Peyer's patch (tissue), 4 donors: ENCODE measurements around the gene TAAR8.

Source experiments
- CTCF ChIP-seq, 6 experiments: fragments of 450-650 bp in 4 of 6; fragments of 200-600 bp in 2 of 6; sonication (generic) in 1 of 6; IDR thresholded peaks; one replicate each; pipeline ENCODE4 v1.5.1; 2017 to 2019; ENCODE audit warnings: antibody characterized with exemption in 6 of 6, mild to moderate bottlenecking in 3 of 6, moderate library complexity in 1 of 6
- POLR2A ChIP-seq, 2 donors: fragments of 450-650 bp; IDR thresholded peaks; one replicate each; pipeline ENCODE4 v1.5.1; 2017; ENCODE audit warnings: antibody characterized with exemption in 2 of 2, mild to moderate bottlenecking in 2 of 2, moderate library complexity in 2 of 2

- TF ChIP-seq POLR2A (IDR thresholded peaks at IDR 0.05) (no peak), CTCF (IDR thresholded peaks at IDR 0.05) (no peak)
These were observed 15.3 kb upstream of the TAAR8 start for GRCh38 chr6:132537145-132537544.
